Transverse colon (tissue), 3 donors: ENCODE results near the gene RAX2.

Source experiments
- POLR2A ChIP-seq: fragments of 450-650 bp; IDR thresholded peaks from one replicate; pipeline ENCODE4 v1.6.1; 2016; ENCODE audit warnings: antibody characterized with exemption, mild to moderate bottlenecking, moderate library complexity
- TF ChIP-seq, protein P1 (sequence below), 5 experiments: fragments of 200-600 bp in 3 of 5; fragments of 450-650 bp in 2 of 5; sonication (generic) in 3 of 5; IDR thresholded peaks; 1 replicate in 2 of 5; 2 replicates in 3 of 5; pipeline ENCODE4 v1.5.1; 2016 to 2017; ENCODE audit warnings: antibody characterized with exemption in 5 of 5, inconsistent platforms in 3 of 5, mild to moderate bottlenecking in 2 of 5, moderate library complexity in 1 of 5

DNA sequence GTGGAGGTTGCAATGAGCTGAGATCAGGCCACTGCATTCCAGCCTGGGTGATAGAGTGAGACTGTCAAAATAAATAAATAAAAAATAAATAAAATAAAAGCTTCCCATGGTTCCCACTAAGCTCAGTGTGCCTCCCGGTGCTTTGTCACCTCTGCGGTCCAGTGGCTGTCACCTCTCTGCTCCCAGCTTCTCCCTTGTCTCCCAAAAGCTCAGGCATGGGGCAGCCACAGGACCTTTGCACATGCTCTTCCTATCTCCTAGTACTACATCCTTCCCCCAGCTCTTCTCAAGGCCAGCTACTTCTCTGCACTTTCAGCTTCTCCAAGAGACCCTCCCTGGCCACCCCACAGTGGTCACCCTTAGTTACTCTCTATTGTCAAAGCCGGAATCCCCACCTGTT, 21.8 kb upstream of the RAX2 start:
- TF ChIP-seq, protein P1, sequence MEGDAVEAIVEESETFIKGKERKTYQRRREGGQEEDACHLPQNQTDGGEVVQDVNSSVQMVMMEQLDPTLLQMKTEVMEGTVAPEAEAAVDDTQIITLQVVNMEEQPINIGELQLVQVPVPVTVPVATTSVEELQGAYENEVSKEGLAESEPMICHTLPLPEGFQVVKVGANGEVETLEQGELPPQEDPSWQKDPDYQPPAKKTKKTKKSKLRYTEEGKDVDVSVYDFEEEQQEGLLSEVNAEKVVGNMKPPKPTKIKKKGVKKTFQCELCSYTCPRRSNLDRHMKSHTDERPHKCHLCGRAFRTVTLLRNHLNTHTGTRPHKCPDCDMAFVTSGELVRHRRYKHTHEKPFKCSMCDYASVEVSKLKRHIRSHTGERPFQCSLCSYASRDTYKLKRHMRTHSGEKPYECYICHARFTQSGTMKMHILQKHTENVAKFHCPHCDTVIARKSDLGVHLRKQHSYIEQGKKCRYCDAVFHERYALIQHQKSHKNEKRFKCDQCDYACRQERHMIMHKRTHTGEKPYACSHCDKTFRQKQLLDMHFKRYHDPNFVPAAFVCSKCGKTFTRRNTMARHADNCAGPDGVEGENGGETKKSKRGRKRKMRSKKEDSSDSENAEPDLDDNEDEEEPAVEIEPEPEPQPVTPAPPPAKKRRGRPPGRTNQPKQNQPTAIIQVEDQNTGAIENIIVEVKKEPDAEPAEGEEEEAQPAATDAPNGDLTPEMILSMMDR (IDR thresholded peaks at IDR 0.05), result no peak
- no peak for TF ChIP-seq POLR2A
